ENCODE data around the gene MAP6. TPM values are rescaled to one million over a fixed set of nuclear protein-coding genes. Genes with fewer than 3 reads are reported as not detected.

The MAP6 gene
- total RNA-seq: under 1 TPM; 0.26 to 0.86 (median 0.58) TPM
- long read RNA-seq: 0 reads

DNA sequence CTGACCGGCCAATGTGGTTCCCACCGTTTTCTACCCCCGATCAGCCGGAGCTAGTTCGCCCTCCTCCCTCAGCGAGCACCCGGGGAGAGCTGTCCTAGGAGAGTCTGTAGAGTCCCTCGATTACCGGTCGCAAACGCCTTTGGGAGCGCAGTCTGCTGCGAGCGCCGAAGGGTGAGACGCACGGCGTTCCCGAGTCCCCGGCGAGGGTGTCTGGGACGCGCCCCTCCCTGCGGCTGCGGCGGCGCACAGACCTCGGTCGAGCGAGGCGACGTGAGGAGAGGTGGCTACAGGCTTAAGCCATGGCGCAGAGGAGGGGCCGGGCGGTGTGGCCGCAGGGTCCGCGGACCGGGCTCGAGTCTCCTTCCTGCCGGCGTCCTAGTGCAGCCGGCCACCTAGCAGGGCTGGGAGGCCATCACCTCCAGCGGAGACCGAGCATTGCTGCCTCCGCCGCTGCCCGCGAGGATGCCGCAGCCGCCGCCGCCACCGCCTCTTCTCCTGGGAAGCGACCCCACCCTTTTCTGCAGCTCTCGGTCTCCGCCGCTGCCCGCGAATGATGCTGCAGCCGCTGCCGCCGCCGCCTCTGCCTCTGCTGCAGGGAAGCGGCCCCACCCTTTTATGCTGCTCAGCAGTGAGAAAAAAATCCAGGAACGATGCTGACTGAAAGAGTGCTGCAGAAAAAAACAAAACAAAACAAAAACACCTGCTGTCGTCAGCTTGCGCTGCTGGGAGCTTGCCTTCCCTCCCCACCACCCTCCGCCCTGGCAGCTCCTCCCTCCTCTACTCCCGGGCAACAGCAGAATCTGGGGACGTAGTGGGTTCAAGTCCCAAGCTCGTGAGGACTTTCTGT, at the start of gene MAP6:
Gene MAP6, minus strand, starts transcription at position 588 of the 847 bp plus-strand sequence. CDS start 669 bp downstream, outside the sequence.
- Histone ChIP-seq H3K9me3 (no peaks in the 10 kb centered on the region), H3K4me3 (peak within 1 kb of the TSS; percentile 47 to 55 (median 54)), H3K36me3 (no peaks in the 10 kb centered on the region), H3K27ac (no peak within 1 kb of the TSS), H3K27me3 (peaks cover 0 to 14% of the 10 kb centered on the region in 2 donors), H3K4me1 (peaks cover 0 to 19% (median 3%) of the 10 kb centered on the region in 4 donors)
- DNase-seq (peak in 1 of 3 donors; percentile 24), ATAC-seq (peak in 3 of 4 donors; percentile 12 to 26 (median 12))
- 8% methylated on average over 25 of the region's 72 CpGs for WGBS (ENCODE audit: insufficient coverage, low coverage, low lambda C conversion rate, missing lambda C conversion rate)
- intact Hi-C loops (cut with DNase I): no loop called here
- TF ChIP-seq CTCF (IDR thresholded peaks at IDR 0.05): no peak
- TF ChIP-seq POLR2A (IDR thresholded peaks at IDR 0.05): no peak

DNA sequence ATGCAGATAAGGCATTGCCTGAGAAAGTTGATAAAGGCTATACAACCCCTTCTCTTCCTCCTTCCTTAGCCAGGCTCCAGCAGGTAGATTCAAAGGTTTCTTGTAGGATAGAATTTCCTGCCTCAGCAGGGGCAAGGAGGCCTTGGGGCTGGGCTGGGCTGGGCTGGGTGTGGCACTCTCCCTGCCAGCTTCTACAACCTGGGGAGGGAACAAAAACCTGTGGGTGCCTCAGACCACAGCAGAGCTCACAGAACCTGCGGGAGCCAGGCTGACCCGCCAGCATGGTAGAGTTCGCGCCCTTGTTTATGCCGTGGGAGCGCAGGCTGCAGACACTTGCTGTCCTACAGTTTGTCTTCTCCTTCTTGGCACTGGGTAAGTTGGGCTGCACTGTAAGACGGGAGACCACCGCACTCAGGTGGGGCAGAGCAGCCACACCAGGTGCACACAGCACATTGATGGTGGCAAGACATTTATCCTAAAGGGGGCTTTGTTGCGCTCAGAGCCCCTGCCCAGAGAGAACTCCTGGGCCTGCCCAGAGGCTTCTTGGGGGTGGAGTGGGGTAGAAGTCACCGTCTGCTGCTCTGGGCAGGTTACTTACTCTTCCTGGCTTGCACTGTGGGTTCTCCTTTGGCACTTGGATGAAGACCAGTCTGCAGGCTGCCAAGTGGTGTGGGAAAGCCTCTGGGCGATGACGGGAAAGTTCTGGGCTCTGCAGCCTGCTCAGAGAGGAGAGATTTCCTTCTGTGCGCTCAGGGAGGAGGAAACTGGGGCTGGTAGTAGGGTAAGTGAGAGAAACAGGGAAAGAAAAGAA, 49.0 kb upstream of the MAP6 start, which contains the start of gene MOGAT2:
Gene MOGAT2, plus strand, starts transcription at position 231 of the 811 bp plus-strand sequence. Its CDS starts 51 bp downstream, at position 282.
- H3K4me1 ChIP-seq: peaks cover 0 to 26% (median 10%) of the 10 kb centered on the region in 4 donors
- WGBS (ENCODE audit: insufficient coverage, low coverage, low lambda C conversion rate, missing lambda C conversion rate): 26% methylated on average over 5 of the region's 13 CpGs
- peak within 1 kb of the TSS in 1 of 3 donors; percentile 5 for H3K4me3 ChIP-seq
- DNase-seq (peak in 2 of 3 donors; percentile 80 to 84), ATAC-seq (peak in 2 of 4 donors; percentile 13 to 46)
- TF ChIP-seq POLR2A (IDR thresholded peaks at IDR 0.05): no peak
- intact Hi-C loops (cut with DNase I): no loop called here
- H3K9me3 ChIP-seq: no peaks in the 10 kb centered on the region
- peak within 1 kb of the TSS in 2 of 3 donors; percentile 80 to 84 for H3K27ac ChIP-seq
- H3K36me3 ChIP-seq: no peaks in the 10 kb centered on the region
- no peaks in the 10 kb centered on the region for H3K27me3 ChIP-seq

DNA sequence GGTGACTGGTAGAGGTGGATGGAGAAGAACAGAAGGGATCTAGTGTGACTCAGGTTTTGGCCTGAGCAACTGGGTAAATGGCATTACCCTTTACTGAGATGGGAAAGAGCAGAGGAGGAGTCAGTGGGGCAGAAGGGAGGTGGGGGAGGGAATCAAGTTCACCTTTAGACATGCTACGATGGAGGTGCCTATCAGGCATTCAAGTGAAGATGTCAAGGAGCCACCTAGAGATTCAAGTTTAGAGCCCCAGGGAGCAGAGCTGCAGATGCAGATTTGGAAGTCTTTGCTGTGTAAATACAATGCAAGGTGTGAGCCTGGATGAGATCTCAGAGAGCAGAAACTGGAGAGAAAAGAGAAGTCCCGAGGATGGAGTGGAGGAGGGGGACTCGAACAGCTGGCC, 47.8 kb upstream of the MAP6 start:
- H3K4me1 ChIP-seq: peaks cover 0 to 26% (median 7%) of the 10 kb centered on the region in 4 donors
- WGBS (ENCODE audit: insufficient coverage, low coverage, low lambda C conversion rate, missing lambda C conversion rate): 73% methylated on average over 2 of the region's 3 CpGs
- H3K9me3 ChIP-seq: no peaks in the 10 kb centered on the region

DNA sequence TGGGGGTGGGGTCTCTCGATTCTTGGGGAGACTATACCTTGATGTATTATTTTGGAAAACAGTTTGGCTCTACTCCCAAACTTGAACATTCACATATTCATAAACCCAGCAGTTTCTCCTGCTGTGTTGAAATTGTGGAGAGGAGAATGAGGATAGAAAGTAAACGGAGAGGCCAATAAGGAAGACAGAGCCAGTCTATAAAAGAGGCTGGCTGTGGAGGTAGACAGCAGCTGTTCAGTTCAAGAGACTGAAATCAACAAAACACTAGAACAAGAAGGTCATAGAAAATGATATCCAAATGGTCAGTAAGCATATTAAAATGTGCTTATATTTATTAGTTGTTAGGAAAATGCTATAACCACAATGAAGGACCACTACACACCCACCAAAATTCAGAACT, 46.9 kb upstream of the MAP6 start:
- TF ChIP-seq CTCF (IDR thresholded peaks at IDR 0.05) (no peak), POLR2A (IDR thresholded peaks at IDR 0.05) (no peak)
- no peak overlapping the region for H3K27ac ChIP-seq
- H3K36me3 ChIP-seq: no peaks in the 10 kb centered on the region
- no peak for DNase-seq
- peaks cover 0 to 26% (median 7%) of the 10 kb centered on the region in 4 donors for H3K4me1 ChIP-seq
- no peak for ATAC-seq
- no peaks in the 10 kb centered on the region for H3K9me3 ChIP-seq
- 73% methylated on average over 2 of the region's 2 CpGs for WGBS (ENCODE audit: insufficient coverage, low coverage, low lambda C conversion rate, missing lambda C conversion rate)
- intact Hi-C loops (cut with DNase I): no loop called here
- no peak overlapping the region for H3K4me3 ChIP-seq
- no peaks in the 10 kb centered on the region for H3K27me3 ChIP-seq

More for the DNA sequence above, 47.8 kb upstream of the MAP6 start:
- no peak for TF ChIP-seq POLR2A (IDR thresholded peaks at IDR 0.05)
- TF ChIP-seq CTCF (IDR thresholded peaks at IDR 0.05): no peak
- Histone ChIP-seq H3K36me3 (no peaks in the 10 kb centered on the region), H3K27ac (no peak overlapping the region), H3K4me3 (no peak overlapping the region), H3K27me3 (no peaks in the 10 kb centered on the region)
- intact Hi-C loops (cut with DNase I): no loop called here
- DNase-seq (no peak), ATAC-seq (no peak)

All from right lobe of liver (tissue), 6 donors.